HG03565 (cell line): ENCODE measurements around the gene PRKG1.
"Not testable (repeated sequence)": the region's sequence is repeated elsewhere in the genome, so short reads cannot be mapped to it uniquely, and the experiment has no call there.

Source experiments
- ATAC-seq: cut with Tn5 transposase; IDR thresholded peaks from one replicate; pipeline ENCODE4 v1.9.1; 2021; ENCODE audit warnings: mild to moderate bottlenecking, moderate library complexity; ENCODE audit not compliant: unreplicated experiment

PRKG1 gene

DNA sequence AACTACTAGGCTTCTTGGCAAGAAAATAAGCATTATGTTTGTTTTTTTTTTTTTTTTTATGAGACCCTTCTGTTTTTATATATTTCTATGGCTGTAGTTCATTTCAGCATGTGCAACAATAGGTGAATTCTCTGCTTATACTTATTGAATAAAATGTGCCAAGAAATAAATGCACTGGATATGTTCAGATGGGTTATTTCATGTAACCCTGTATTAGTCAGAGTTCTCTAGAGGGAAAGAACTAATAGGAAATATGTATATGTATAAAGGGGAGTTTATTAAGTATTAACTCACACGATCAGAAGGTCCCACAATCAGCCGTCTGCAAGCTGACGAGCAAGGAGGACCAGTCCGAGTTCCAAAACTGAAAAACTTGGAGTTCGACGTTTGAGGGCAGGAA is 332.3 kb downstream of the PRKG1 start:
- no peak for ATAC-seq

GRCh38 chr10:51416494-51416893 is 342.2 kb downstream of the PRKG1 start:
- no peak for ATAC-seq

DNA sequence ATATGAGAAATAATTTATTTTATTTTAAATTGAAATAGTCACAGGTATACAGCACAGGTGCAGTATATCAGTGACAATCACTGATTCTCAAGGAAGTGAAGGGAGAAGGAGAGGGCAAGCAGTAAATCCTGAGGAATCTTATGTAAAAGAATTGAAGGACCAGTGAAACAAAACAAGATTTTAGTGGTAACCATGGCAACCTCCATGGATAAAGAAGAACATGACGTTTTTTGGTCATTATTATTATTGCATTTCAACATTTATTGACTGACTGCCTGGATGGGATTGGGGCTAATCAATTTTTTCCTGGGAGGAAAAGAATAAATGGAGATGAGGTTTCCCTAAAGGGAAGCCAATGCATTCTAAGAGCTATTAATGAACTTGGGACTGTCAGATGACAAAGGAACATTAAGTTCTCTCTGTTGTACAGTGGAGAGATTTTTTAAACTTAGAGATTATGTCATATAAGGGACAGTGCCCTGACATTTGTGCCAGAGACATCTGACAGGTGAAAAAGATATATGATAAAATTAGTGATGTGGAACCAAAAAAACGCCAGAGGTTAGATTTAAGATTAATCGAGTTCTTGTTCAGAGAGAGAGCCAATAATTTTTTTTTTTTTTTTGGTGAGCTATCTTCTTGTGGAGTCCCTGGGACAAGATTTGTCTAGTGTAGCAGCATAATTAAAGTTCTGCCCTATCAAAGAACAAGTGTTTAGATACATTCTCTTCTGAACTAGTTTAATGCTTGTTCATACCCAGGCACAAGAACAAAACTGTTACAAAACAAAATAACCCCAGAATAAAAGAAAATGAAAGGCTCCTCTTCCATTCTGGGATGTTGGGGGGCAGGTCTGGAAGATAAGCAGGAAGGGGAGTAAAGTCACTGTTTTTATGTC is 345.2 kb downstream of the PRKG1 start:
- ATAC-seq, result no peak

GRCh38 chr10:51421853-51422252 is 347.6 kb downstream of the PRKG1 start:
- ATAC-seq, result no peak

- ATAC-seq, result peak; percentile 67
Observed at GRCh38 chr10:51422311-51423120, 348.2 kb downstream of the PRKG1 start.

GRCh38 chr10:51423121-51423452 is 348.8 kb downstream of the PRKG1 start:
- no peak for ATAC-seq

- ATAC-seq, result no peak
Observed at GRCh38 chr10:51425431-51425830, 351.1 kb downstream of the PRKG1 start.

DNA sequence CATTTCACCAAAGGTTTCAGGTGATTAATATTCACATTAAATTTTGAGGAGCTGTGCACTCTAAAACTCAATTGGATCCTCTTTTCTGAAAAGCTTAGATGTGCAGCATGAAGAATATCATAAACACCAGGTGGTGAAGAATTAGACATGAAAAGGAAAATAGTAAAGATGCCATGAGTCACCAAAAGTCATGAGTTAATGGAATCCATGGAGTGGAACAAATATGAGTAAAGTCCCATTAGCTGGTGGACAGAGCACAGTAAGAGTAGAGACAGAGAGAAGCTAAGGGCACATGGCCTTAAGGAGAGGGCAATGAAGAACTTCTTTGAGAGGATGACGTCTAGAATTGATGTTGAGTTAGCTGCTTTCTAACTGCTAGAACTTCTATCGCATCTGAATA is 353.5 kb downstream of the PRKG1 start:
- ATAC-seq, result no peak

- ATAC-seq, result no peak
Observed at GRCh38 chr10:51430506-51430905, 356.2 kb downstream of the PRKG1 start.

DNA sequence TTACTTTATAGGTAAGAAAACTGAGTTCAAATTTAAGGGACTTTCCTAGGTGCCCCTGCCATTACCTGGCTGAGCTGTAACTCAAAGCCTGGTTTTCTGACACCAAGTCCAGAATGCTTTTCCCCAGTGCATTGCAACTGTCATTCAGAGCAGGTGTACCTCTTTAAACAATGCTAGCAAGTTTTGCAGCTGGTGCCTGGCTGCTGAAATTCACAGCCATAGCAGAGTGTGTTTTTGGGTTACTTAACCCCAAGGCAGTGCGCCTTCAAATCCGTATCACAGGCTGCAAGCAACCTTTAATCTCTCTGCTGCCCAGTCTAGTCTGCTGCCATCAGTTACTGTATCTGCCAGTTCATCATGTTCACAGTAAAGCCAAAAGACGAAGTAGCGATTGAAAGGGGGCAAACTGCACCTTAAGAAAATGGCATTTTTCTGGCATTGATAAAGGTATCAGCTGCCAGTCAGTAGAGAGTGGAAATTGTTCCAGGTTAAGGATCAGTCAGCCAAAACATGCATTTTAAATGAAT is 359.7 kb downstream of the PRKG1 start:
- no peak for ATAC-seq

- no peak for ATAC-seq
Observed at GRCh38 chr10:51436805-51437204, 362.5 kb downstream of the PRKG1 start.

DNA sequence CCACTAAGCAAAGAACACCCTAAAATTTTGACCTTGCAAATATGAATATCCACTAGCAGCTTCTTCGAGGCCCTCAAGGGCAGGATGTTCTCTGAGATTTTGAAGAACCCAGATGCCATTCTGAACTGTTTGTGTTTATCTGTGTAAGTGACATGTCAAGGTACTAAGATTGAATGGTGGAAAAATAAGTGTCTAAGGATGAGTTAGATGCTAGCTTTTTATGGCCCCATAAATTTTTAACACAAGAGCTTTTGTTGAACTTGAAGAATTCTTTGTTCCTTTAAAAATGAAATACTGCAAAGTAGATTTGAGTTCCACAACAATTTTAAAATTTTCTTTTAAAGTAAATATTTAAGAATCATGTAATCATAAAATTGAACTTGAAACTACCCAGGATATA is 365.4 kb downstream of the PRKG1 start:
- no peak for ATAC-seq

- no peak for ATAC-seq
Observed at GRCh38 chr10:51445588-51445987, 371.3 kb downstream of the PRKG1 start.

GRCh38 chr10:51447119-51447518 is 372.8 kb downstream of the PRKG1 start:
- ATAC-seq, result no peak

DNA sequence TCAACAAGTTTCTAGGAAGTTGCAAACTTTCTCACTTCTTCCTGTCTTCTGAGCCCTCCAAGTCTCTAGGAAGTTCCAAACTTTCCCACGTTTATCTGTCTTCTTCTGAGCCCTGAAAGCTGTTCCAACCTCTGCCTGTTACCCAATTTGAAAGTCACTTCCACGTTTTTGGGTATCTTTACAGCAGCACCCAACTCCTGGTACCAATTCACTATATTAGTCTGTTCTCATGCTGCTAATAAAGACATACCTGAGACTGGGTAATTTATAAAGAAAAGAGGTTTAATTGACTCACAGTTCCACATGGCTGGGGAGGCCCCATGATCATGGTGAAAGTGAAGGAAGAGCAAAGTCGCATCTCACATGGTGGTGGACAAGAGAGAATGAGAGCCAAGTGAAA is 381.5 kb downstream of the PRKG1 start:
- not testable (repeated sequence) for ATAC-seq

GRCh38 chr10:51459476-51459875 is 385.2 kb downstream of the PRKG1 start:
- no peak for ATAC-seq

GRCh38 chr10:51462076-51462779 is 387.9 kb downstream of the PRKG1 start:
- ATAC-seq, result no peak

DNA sequence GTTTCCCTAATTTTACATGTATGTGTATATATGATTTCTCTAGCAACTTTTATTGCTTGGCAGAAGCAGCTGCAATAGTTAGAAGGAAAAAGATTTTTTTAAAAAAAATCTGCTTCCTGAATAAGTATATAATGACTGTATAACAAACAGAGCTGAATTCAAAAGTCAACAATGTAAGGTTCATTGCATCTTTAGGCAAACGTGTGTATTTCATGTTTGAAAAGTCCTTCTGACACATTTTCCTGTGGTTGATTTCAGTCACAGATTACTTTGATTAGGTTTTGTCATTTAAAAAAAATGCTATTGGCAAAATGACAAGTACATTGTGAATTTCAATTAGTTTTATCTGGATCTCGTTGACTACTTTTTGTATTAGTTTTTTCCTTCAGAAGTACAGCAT is 394.1 kb downstream of the PRKG1 start:
- ATAC-seq, result no peak

DNA sequence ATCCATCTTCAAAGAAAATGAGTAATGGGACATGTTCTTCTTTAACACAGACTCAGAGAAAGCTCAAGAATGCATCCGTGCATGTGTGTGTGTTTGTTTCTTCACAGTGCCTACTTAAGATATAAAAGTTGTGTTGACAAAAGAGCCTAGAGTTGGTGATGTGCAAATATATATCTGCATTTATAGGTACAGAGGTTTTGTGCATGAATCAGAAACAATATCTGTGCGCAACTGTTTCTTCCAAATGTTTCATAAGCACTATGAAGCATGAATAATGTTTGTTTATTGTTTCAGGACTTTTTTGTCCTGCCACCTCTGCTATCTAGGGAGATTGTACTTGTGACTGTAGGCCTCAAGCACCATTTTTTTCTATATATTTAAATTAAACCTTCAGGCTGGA is 395.4 kb downstream of the PRKG1 start:
- no peak for ATAC-seq

DNA sequence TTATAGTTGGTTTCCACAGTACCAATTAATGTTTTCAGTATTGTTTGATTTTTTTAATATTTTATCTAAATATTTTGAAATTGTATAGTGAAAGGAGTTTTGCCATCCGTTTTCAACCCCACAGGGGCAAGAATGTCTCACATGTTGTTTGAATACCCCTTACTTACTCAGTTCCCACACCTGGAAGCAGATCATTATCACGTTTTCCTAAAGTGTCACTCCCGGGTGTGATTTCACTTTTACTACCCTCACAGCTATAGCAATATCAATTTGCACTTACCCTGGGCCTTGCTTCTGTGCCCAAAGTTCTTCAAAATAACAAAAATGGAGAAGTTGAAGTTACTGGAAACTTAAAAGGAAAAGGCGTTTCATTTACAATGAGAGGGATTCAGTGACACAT is 397.0 kb downstream of the PRKG1 start:
- ATAC-seq, result no peak

DNA sequence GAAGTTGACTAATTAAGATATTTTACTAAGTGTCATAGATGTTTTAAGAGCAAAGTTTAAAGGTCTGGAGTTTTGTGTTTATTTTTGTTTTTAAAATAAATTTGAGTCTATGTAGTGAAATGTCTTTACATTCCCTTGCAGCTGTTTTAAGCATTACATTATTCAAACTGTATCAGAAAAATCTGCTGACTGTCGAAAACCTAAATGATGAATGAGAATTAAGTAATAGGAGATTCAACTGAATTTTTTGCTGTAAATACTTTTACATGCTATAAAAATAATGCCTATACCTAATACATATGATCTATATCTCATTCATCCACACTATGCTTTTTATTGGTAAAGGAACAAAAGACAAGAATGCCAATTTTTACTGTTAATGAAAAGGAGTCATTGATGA is 397.9 kb downstream of the PRKG1 start:
- no peak for ATAC-seq
